ENCODE measurements around the gene TEX55.

GRCh38 chr3:119181765-119182164 lies 35.8 kb downstream of the TEX55 start:
- TF ChIP-seq CTCF (IDR thresholded peaks at IDR 0.05; ENCODE audit: borderline replicate concordance, extremely low read depth, low read length, poor library complexity, severe bottlenecking): no peak
- no peak for TF ChIP-seq EZH2 (IDR thresholded peaks at IDR 0.05; ENCODE audit: borderline replicate concordance, low read depth, low read length, severe bottlenecking)
